ENCODE data around the gene CLPX. TPM values are rescaled to one million over a fixed set of nuclear protein-coding genes. Genes with fewer than 3 reads are reported as not detected.

The CLPX gene
- total RNA-seq, 2 donors from 2014 or later, result 19.8 to 50.5 TPM

DNA sequence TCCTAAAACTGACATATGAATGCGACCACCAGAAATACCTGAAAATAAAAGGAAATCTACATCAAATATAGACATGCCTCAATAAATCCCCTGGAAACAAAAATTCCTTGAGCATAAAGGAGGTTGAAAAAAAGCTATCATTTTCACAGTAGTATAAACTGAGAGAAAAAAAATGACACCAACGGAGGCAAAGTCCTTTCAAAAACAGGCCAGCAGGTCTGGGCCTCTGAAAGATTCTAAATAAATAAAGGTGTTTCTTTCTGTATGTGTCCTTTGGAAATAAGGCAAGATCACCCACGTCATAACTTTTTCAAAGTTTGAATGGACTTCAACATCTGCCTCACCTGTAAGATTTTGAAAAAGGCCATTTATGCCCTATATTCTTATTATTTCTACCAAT lies 5.0 kb downstream of the CLPX start:
- Histone ChIP-seq H3K9me3 (no peaks in the 10 kb centered on the region), H3K36me3 (peaks cover 24% of the 10 kb centered on the region), H3K27me3 (replicated peaks; ENCODE audit: insufficient read depth) (no peaks in the 10 kb centered on the region), H3K4me3 (no peak overlapping the region), H3K27ac (no peak overlapping the region), H3K4me1 (ENCODE audit: control insufficient read depth in 1 of 2, low read depth in 2 of 2) (peaks cover 13 to 15% of the 10 kb centered on the region in 2 donors)
- DNase-seq (ENCODE audit: low spot score) (no peak), ATAC-seq (ENCODE audit: insufficient number of reproducible peaks, low FRiP score, low read depth) (no peak)
- TF ChIP-seq CTCF (IDR thresholded peaks at IDR 0.05), result no peak

DNA sequence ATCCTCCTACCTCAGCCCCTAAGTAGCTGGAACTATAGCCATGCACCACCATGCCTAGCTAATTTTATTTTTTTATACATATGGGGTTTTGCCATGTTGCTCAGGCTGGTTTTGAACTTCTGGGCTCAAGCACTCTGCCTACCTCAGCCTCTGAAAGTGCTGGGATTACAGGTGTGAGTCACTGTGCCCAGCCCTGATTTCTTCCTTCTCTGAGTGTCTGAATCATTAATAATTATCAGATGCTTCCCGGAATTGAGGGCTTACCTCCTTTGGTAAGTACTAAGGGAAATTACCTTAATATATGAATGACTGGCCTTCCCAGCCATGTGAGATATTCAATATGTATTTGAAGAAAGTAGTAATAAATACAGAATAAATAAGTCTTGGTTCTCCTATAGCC lies 7.2 kb downstream of the CLPX start:
- ATAC-seq (ENCODE audit: insufficient number of reproducible peaks, low FRiP score, low read depth), result no peak
- no peak for TF ChIP-seq CTCF (IDR thresholded peaks at IDR 0.05)
- no peak overlapping the region for H3K4me3 ChIP-seq
- H3K27me3 ChIP-seq (replicated peaks; ENCODE audit: insufficient read depth), result no peaks in the 10 kb centered on the region
- no peak overlapping the region for H3K27ac ChIP-seq
- peaks cover 6 to 8% of the 10 kb centered on the region in 2 donors for H3K4me1 ChIP-seq (ENCODE audit: control insufficient read depth in 1 of 2, low read depth in 2 of 2)
- H3K9me3 ChIP-seq, result no peaks in the 10 kb centered on the region
- no peak for DNase-seq (ENCODE audit: low spot score)
- H3K36me3 ChIP-seq, result peaks cover 39% of the 10 kb centered on the region

DNA sequence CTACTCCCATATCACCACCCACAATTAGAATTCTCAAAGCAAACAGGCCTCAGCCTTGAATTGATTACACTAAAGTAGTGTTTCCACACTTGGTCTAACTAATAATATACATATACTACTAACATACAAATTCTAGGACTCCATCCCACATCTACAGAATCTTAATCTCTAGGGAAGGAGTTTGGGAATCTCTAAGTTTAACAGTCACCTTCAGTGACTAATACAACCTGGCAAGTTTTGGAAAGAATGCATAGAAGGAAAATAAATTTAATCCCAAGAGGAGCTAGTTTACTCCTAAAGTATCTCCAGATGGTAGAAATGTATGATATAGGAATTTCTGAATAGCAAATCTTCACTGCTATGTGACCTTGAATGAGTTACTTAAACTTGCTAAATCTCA lies 9.1 kb downstream of the CLPX start:
- no peak for DNase-seq (ENCODE audit: low spot score)
- no peaks in the 10 kb centered on the region for H3K4me1 ChIP-seq (ENCODE audit: control insufficient read depth in 1 of 2, low read depth in 2 of 2)
- no peak overlapping the region for H3K27ac ChIP-seq
- no peak overlapping the region for H3K4me3 ChIP-seq
- peaks cover 49% of the 10 kb centered on the region for H3K36me3 ChIP-seq
- no peaks in the 10 kb centered on the region for H3K9me3 ChIP-seq
- no peak for TF ChIP-seq CTCF (IDR thresholded peaks at IDR 0.05)
- no peak for ATAC-seq (ENCODE audit: insufficient number of reproducible peaks, low FRiP score, low read depth)
- H3K27me3 ChIP-seq (replicated peaks; ENCODE audit: insufficient read depth), result no peaks in the 10 kb centered on the region

DNA sequence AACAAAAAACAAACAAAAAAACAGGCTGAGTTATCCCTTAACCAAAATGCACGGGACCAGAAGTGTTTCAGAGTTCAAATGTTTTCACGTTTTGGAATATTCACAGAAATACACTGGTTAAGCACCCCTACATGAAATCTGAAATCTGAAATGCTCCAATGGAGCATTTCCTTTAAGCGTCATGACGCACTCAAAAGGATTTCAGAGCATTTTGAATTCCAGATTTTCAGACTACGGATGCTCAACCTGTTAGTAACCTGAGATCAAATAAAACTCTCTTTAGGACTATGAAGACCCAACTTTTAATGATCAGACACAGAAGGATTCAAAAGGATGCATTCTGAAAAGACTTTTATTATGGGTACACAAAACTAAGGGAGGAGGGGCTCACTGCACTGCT lies 9.6 kb downstream of the CLPX start:
- no peak for TF ChIP-seq CTCF (IDR thresholded peaks at IDR 0.05)
- Histone ChIP-seq H3K9me3 (no peaks in the 10 kb centered on the region), H3K36me3 (peaks cover 49% of the 10 kb centered on the region), H3K4me1 (ENCODE audit: control insufficient read depth in 1 of 2, low read depth in 2 of 2) (no peaks in the 10 kb centered on the region), H3K4me3 (no peak overlapping the region), H3K27ac (no peak overlapping the region), H3K27me3 (replicated peaks; ENCODE audit: insufficient read depth) (no peaks in the 10 kb centered on the region)
- DNase-seq (ENCODE audit: low spot score) (no peak), ATAC-seq (ENCODE audit: insufficient number of reproducible peaks, low FRiP score, low read depth) (no peak)

GRCh38 chr15:65174509-65174908 lies 10.6 kb downstream of the CLPX start:
- no peaks in the 10 kb centered on the region for H3K9me3 ChIP-seq
- no peak for ATAC-seq (ENCODE audit: insufficient number of reproducible peaks, low FRiP score, low read depth)
- H3K4me3 ChIP-seq, result no peak overlapping the region
- H3K4me1 ChIP-seq (ENCODE audit: control insufficient read depth in 1 of 2, low read depth in 2 of 2), result no peaks in the 10 kb centered on the region
- no peak for DNase-seq (ENCODE audit: low spot score)
- no peak overlapping the region for H3K27ac ChIP-seq
- TF ChIP-seq CTCF (IDR thresholded peaks at IDR 0.05), result no peak
- no peaks in the 10 kb centered on the region for H3K27me3 ChIP-seq (replicated peaks; ENCODE audit: insufficient read depth)
- peaks cover 46% of the 10 kb centered on the region for H3K36me3 ChIP-seq
